Left ventricle myocardium inferior (tissue), 1 donor: Measurements from ENCODE around the gene MAPK13. TPM values are rescaled to one million over a fixed set of nuclear protein-coding genes. Genes with fewer than 3 reads are reported as not detected.

Experiments used
- DNase-seq: peaks from one replicate; pipeline ENCODE4 v3.0.0-alpha.2; 2020
- H3K27ac ChIP-seq: fragments of 200-600 bp; replicated peaks from 2 replicates; pipeline ENCODE4 v1.8.0; 2021
- H3K27me3 ChIP-seq: fragments of 200-600 bp; 2 replicates; pipeline ENCODE4 v1.8.0; 2021; ENCODE audit warnings: low read depth
- H3K36me3 ChIP-seq: fragments of 200-600 bp; 2 replicates; pipeline ENCODE4 v1.8.0; 2021
- H3K4me1 ChIP-seq: fragments of 200-600 bp; 2 replicates; pipeline ENCODE4 v1.8.0; 2021
- H3K4me3 ChIP-seq: fragments of 200-600 bp; 2 replicates; pipeline ENCODE4 v1.8.0; 2021; ENCODE audit warnings: mild to moderate bottlenecking, moderate library complexity
- H3K9me3 ChIP-seq: fragments of 200-600 bp; replicated peaks from 2 replicates; pipeline ENCODE4 v1.8.0; 2021
- intact Hi-C: fragments of 100-400 bp; cut with micrococcal nuclease; formaldehyde crosslinking; loops from one replicate; pipeline ENCODE4 v1.11.0; 2022
- total RNA-seq: library from RNA; stranded (reverse); fragmentation: NEBNext Ultra II Directional; extraction: Animal tissue kit (Norgen Biotek cat#: 25700); gene quantifications from one replicate; pipeline ENCODE4 v1.2.1, GENCODE V29; 2021
- TF ChIP-seq, protein P1 (sequence below): fragments of 200-600 bp; IDR thresholded peaks from 2 replicates; pipeline ENCODE4 v1.8.0; 2021; ENCODE audit warnings: antibody characterized with exemption, mild to moderate bottlenecking, borderline replicate concordance
- donor health status: DM: no; HTN: yes; CAD: no; lungs with severe emphysema.

MAPK13 gene
- total RNA-seq, 1 donor from 2014 or later, result 0.33 TPM

DNA sequence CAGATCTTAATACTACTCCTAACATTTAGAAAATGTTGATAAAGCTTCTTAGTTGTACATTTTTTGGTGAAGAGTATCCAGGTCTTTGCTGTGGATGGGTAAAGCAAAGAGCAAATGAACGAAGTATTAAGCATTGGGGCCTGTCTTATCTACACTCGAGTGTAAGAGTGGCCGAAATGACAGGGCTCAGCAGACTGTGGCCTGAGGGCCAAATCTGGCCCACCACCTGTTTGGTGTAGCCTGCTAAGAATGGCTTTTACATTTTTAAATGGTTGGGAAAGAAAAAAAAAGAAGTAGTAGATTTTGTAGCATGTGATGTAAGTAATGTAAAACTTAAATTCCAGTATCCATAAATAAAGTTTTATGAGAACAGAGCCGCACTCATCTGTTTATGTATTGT, 19.4 kb upstream of the MAPK13 start:
- Histone ChIP-seq H3K27me3 (no peaks in the 10 kb centered on the region), H3K27ac (no peak overlapping the region), H3K4me1 (peaks cover 9% of the 10 kb centered on the region), H3K36me3 (peaks cover 48% of the 10 kb centered on the region), H3K4me3 (no peak overlapping the region), H3K9me3 (no peaks in the 10 kb centered on the region)
- DNase-seq, result no peak
- TF ChIP-seq, protein P1, sequence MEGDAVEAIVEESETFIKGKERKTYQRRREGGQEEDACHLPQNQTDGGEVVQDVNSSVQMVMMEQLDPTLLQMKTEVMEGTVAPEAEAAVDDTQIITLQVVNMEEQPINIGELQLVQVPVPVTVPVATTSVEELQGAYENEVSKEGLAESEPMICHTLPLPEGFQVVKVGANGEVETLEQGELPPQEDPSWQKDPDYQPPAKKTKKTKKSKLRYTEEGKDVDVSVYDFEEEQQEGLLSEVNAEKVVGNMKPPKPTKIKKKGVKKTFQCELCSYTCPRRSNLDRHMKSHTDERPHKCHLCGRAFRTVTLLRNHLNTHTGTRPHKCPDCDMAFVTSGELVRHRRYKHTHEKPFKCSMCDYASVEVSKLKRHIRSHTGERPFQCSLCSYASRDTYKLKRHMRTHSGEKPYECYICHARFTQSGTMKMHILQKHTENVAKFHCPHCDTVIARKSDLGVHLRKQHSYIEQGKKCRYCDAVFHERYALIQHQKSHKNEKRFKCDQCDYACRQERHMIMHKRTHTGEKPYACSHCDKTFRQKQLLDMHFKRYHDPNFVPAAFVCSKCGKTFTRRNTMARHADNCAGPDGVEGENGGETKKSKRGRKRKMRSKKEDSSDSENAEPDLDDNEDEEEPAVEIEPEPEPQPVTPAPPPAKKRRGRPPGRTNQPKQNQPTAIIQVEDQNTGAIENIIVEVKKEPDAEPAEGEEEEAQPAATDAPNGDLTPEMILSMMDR, result no peak
- intact Hi-C loops, result no loop called here

DNA sequence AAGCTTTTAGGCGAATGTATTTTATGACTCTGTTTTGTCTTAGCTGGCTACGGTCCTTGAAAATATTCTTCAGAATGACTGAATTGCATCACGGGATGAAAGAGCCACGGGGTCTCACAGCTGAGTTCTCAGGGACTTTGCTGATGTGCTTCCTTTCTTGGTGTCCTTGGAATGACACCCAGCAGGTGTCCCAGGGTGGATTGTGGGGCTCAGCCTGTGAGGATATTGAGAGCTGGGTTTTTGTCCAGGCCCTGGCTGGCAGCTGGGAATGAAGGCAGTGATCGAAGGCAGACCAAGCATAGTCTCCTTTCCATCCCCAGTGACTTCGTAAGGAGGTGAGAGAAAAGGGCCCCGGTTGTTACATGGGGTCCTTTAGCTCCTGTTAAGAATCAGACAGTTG, 18.8 kb upstream of the MAPK13 start:
- no peaks in the 10 kb centered on the region for H3K9me3 ChIP-seq
- no peak overlapping the region for H3K4me3 ChIP-seq
- H3K36me3 ChIP-seq, result peaks cover 48% of the 10 kb centered on the region
- intact Hi-C loops, result no loop called here
- DNase-seq, result no peak
- no peak overlapping the region for H3K27ac ChIP-seq
- H3K27me3 ChIP-seq, result no peaks in the 10 kb centered on the region
- peaks cover 9% of the 10 kb centered on the region for H3K4me1 ChIP-seq
- TF ChIP-seq, protein P1, result no peak

DNA sequence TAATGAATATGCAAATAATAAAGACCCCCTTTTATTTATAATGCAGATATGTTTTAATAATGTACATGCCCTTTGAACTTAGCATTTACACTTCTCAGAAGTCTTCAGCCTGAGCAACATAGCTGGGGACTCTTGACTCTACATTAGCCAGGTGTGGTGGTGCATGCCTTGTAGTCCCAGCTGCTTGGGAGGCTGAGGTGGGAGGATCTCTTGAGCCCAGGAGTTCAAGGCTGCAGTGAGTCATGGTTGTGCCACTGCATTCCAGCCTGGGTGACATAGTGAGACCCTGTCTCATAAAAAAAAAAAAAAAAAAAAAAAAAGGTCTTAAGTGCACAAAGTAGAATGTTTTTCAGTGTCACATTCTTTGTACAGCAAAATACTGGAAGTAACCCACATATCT, 17.3 kb upstream of the MAPK13 start:
- no peaks in the 10 kb centered on the region for H3K27me3 ChIP-seq
- DNase-seq, result no peak

DNA sequence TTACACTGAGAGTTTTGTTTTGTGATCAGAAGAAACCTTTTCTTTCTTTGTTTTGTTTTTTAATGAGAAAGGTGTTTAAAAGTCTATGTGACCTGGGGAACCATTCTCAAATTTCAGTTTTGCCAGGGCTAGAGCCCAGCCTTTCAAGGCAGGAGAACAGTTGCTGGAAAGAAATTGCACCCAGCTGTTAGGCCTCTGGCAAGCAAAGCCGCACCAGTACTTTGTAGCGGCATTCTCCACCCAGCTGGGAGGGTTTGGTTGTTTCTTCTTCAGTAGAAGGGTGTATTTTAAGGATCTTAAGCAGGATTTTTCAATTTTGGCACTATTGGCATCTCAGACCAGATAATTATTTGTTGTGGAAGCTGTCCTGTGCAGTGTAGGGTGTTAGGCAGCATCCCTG, 16.6 kb upstream of the MAPK13 start:
- no peak overlapping the region for H3K4me3 ChIP-seq
- no peaks in the 10 kb centered on the region for H3K27me3 ChIP-seq
- peaks cover 9% of the 10 kb centered on the region for H3K4me1 ChIP-seq
- peaks cover 33% of the 10 kb centered on the region for H3K36me3 ChIP-seq
- no peak for DNase-seq
- TF ChIP-seq, protein P1, result no peak
- intact Hi-C loops, result no loop called here
- H3K27ac ChIP-seq, result no peak overlapping the region
- H3K9me3 ChIP-seq, result no peaks in the 10 kb centered on the region

More for the DNA sequence above, 17.3 kb upstream of the MAPK13 start:
- no peak overlapping the region for H3K4me3 ChIP-seq
- peaks cover 9% of the 10 kb centered on the region for H3K4me1 ChIP-seq
- H3K27ac ChIP-seq, result no peak overlapping the region
- TF ChIP-seq, protein P1, result no peak
- H3K9me3 ChIP-seq, result no peaks in the 10 kb centered on the region
- intact Hi-C loops, result no loop called here
- H3K36me3 ChIP-seq, result peaks cover 40% of the 10 kb centered on the region

DNA sequence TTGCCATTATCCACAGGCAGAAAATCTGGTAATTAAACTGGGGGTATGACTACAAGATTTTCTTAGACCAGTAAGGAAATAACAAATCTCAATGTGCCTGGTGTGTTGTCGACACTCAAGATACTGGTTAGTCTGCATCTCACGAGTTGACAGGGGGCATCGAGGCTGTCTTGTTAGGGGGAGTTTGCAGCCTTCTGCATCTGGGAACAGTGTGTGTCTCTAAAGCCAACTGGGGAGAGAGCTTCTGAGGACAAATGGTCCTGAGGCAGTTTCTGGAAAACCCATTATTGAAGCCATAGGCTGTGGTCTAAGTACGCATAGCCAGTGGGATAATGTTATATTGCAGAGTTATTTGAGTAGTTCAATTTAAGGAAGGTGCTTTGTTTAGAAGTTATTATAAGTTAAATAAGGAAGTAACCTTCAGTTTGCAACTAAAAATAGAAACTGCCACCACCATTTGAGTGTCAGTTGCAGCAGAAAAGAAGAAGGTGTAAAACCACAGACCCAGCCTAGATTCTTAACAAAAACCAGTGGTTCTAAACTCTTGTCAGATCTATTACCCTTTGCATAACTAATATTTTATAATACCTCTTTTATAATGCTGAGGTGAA, 15.4 kb upstream of the MAPK13 start:
- peaks cover 9% of the 10 kb centered on the region for H3K4me1 ChIP-seq
- H3K4me3 ChIP-seq, result no peak overlapping the region
- intact Hi-C loops, result no loop called here
- H3K9me3 ChIP-seq, result no peaks in the 10 kb centered on the region
- TF ChIP-seq, protein P1, result no peak
- H3K36me3 ChIP-seq, result peaks cover 22% of the 10 kb centered on the region
- no peak overlapping the region for H3K27ac ChIP-seq
- no peaks in the 10 kb centered on the region for H3K27me3 ChIP-seq
- no peak for DNase-seq
